Measurements from ENCODE around the gene CDH22.

CDH22 gene

GRCh38 chr20:46210672-46211330, 97.5 kb downstream of the CDH22 start:
- DNase-seq, result no peak

DNA sequence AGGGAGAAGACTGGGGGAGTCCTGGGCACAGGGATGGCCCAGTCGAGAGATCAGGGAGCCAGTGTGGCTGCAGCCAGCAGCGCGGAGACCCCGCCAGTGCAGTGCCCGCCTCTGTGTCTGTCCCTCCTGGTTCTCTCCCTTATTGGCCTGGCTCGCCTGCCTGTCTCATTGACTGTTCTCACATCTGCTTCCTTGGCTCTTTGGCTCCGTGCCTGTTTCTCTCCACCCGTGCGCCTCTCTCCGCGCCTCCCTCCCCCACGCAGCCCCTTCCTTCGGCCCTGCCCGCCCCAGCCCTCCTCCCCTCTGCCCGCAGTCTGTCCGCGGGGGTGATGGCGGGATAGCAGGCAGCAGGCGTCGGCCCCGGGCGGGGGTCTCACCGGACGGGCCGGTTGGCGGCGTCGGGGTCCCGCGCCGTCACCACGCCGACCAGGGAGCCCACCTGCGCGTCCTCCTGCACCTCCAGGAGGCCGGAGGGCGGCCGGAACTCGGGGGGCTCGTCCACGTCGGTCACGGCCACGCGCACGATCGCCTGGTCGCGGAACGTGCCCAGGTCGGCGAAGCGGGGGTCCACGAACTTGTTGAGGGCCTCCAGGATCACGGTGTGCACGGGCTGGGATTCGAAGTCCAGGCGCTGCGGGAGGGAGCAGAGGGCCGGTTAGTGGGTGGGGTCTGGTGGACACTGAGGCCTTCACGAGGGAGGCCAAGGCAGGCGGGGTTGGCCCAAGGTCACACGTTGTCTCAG, 98.2 kb downstream of the CDH22 start:
- DNase-seq, result no peak

- no peak for DNase-seq
Measured at GRCh38 chr20:46207793-46208192, 100.5 kb downstream of the CDH22 start.

GRCh38 chr20:46206992-46207549, 101.2 kb downstream of the CDH22 start:
- no peak for DNase-seq

- DNase-seq, result no peak
Measured at GRCh38 chr20:46206025-46206424, 102.3 kb downstream of the CDH22 start.

DNA sequence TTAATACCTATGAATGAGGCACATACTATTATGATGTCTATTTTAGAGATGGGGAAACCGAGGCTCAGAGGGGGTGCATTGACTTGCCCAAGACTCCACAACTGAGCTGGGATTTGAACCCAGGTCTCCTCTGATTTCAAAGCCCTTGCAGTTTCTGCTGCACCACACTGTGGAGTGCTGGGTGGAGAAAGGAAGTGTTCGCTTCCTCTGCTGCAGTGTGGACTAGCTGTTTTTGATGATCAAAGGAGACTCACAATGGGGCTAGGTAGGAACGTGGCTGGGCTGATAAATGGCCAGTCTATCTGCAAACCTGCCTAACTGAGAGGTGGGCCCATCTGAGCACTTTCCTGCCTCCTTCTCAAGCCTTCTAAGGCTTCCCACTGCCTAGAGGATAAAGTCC, 102.9 kb downstream of the CDH22 start:
- DNase-seq, result no peak

DNA sequence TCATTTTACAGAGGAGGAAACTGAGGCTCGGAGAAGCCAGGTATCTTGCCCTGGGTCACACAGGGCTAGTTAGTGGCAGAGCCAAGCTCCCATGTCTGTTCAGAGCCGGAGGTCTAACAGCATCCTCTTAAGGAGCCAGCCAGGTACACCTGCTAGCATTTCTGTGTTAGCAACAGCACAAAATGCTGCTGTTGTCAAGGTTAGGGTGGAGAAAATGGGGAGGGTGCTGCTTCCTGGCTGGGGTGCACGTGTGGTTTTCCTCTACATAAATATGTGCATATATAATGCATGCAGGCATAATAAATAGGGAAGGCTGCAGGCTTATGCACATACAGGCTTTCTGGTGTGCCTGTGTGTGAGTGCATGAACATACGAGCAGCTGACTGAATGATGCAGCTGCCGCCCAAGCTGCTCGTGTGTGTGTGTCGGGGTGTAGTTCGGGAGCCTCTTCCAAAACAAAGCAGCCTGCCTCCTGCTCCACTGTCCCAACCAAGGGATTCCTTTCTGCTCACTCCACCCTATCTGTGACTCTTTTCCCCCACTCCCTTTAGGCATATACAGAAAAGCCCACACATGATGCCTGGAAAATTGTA, 103.6 kb downstream of the CDH22 start:
- DNase-seq, result no peak

- no peak for DNase-seq
Measured at GRCh38 chr20:46203510-46203837, 104.8 kb downstream of the CDH22 start.

DNA sequence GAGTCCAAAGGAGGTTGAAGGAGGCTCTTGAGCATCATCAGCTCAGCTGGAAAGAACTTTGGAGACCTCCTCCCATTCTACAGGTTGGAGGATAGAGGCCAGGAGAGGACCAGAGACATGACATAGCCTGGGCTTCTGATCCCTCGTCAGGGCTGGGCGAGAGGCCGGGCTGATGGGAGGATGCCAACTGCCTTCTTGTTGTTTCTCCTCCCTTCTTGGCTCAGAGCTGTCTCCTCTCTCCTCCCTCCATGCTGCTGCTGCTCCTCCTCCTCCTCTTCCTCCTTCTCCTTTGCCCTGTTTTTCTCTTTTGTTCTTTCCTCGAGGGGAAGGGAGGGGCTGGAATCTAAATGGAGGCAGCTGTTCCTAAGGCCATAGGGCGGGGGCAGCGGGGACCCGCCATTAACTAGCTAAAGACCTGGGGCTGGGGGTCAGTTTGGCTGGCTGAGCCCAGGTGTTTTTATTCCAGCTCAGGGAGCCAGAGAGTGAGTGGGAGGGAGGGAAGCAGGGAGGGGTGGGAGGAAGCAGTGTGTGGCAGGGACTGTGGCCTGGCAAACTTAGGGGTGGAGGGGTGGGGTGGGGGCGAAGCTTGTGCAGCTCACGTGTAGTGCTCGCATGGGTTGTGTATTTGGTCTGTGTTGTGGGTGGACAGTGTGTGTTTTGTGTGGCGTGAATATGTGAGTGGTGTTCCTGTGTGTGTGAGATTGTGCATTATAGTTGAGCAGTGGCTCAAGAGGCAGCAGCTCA, 105.4 kb downstream of the CDH22 start:
- DNase-seq, result no peak

- no peak for DNase-seq
Measured at GRCh38 chr20:46200582-46201570, 107.4 kb downstream of the CDH22 start.

DNA sequence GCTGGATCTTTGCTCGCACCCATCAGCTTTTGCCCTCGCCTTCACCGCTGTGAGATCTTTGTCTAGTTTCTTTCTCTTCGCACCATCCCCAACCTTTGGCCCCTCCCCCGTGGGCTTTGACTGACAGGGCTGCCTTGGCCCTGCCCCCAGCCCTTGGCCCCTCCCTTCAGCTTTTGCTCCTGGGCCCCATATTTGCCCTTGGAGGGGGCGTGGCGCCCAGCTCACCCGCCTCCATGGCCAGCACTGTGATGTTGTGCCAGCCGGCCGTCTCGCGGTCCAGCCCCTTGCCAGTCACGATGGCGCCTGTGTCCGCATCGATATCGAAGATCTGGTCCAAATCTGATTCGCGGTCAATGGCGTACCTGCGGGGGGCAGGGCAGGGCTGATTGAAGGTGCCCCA, 109.1 kb downstream of the CDH22 start:
- no peak for DNase-seq

- no peak for DNase-seq
Measured at GRCh38 chr20:46196990-46197389, 111.3 kb downstream of the CDH22 start.

DNA sequence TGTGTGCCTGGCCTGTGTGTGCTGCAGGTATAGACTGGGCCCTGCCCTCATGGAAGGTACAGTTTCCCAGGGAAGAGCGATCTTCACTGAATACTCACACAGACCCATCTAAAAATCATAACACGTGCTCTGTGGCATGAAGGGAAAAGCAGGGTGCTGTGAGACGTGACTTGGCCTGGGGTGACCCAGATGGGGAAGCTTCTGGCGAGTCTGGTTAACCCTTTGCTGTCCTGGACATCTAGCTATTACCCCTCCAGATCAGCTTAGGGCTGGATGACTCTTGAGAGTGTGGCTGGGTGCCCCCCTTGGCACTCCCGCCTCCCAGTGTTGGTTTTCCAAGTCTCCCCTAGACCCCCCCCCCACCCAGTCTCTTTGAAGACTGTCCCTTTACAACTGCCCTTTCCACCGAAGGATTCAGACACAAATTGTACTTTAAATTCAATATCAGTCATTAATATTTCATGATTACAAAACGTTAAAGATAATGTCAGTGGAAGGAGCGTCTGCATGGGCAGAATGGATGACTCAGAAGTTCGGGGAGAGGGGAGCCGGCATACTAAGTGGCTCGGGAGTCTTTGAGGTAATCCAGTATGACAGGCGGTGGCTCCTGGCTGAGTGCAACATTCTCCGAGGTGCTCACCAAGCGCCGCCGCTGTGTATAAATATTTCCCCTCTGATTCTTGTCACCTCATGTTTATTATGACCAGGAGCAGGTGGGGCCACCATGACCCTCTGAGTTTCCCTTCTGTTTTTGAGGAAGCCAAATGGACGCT, 112.8 kb downstream of the CDH22 start:
- DNase-seq, result no peak

DNA sequence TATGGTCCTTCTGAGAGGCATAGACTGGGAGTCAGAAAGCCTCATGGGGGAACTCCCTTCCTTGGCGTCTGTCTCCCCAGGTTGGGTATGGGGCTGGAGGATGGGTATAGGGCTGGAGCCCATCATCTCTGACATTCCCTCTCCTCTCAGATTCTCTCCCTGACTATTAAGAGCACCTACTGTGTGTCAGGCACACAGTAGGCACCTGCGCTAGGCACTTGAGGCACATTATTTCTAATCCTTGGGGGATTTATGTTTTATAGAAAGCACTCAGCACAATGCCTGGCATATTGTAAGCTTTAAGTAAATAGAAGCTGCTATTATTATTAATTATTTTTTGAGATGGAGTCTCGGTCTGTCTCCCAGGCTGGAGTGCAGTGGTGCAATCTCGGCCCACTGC, 113.9 kb downstream of the CDH22 start:
- no peak for DNase-seq

DNA sequence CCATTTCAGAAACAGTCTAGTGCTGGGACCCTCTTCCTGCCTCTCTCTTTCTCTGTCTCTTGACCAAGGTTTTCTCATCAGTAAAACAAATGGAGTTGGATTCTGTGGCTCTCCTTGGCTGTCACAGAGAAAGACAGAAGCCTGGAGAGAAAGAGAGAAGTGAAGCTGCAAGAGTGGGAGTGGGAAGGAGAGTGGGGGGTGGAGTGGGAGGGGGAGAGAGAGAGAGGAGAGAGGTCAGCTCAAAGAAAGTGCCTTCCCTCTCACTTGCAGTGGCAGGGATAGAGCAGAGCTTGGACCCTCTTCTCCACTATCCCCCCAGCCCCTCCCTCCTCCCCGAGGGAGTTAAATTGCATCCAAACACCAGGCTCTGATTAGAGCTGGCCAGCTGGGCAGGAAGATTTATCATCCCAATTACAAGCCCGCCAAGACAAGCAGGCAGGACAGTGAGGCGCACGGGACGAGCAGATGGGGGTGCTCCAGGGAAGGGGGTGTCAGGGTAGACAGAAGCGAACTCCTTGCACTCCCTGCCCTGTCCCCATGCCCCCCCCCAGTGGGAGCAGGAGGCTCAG, 115.8 kb downstream of the CDH22 start:
- no peak for DNase-seq

DNA sequence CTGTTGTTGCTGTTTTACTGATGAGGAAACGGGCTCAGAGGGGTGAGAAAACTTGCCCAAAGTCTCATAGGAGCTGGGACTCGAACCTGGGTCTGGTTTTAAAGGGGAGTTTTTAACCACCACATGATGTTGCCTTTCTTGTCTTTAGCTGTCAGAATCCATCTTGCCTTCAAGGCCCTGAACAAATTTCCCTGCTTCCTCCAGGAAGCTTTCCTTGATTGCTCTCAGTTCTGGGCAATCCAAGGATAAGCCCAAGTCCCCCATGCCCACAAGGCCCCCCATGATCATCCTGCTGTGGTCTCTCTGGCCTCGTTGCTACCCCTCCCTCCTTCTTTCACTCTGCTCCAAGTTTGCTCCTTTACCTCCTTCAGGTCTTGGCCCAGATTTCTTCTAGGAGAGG, 116.7 kb downstream of the CDH22 start:
- no peak for DNase-seq

DNA sequence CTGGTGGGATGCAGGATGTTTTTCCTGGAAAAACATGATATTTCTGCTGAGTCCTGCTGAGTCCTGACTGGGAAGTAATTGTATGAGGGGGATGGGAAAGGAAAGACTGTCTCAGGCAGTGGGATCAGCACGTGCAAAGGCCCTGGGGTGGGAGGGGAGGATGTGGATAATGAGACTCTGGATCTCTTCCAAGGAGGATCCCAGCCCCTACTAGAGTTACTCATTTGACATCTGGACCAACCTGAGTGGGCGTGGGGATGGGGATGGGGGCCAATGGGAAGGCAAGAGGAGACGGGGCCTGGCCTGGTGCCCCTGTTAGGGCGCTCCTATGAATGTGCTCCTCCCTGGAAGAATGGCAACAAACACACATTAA, 117.1 kb downstream of the CDH22 start:
- no peak for DNase-seq

DNA sequence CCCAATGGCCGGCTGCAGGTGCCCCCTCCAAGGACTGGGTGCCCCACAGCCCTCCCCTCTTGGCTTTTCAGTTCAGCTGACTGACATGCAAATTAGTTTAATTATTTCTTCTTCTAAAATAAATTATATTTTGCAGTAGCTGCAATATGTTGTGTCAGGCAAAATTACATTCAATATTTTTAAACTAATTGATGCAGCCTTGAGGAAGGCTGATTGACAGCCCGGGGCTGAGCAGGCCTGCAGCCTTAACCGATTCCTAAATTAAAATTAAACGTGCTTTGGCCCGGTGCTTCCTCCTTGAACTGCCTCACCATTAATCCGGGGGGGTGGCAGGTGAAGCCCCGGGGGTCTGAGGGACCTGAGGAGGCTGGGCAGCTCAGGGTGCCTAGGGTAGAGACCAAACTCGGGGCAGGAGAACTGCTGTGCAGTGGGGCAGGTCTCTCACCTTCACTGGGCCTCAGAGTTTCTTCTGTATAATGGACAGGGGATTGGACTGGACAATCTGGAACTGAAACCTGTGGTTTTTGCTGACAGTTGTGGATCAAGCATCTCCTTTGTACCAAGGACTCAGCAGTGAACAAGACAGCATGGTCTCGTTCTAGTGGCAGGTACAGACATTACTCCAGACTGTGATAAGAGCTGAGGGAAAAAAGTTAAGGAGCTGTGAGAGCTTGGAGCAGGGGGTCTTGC, 117.7 kb downstream of the CDH22 start:
- no peak for DNase-seq

GRCh38 chr20:46188866-46189541, 119.3 kb downstream of the CDH22 start:
- DNase-seq, result no peak

GRCh38 chr20:46186210-46186609, 122.1 kb downstream of the CDH22 start:
- DNase-seq, result no peak

Measured in SHP77 treated with DMSO at 0.1 percent for 48 hours (cell line).